NCI-H1694 (cell line): ENCODE measurements around the gene SLFN12.
A peak's percentile ranks its signal among the peaks of the same experiment; 100 is the strongest.
"Not testable (repeated sequence)": the region's sequence is repeated elsewhere in the genome, so short reads cannot be mapped to it uniquely, and the experiment has no call there.

Experiments used
- DNase-seq: peaks from one replicate; lab custom pipeline; 2025; lab: John Stamatoyannopoulos, UW

Gene SLFN12

GRCh38 chr17:35414247-35414646, 18.1 kb downstream of the SLFN12 start:
- no peak for DNase-seq

GRCh38 chr17:35407531-35407930, 24.8 kb downstream of the SLFN12 start:
- no peak for DNase-seq

DNA sequence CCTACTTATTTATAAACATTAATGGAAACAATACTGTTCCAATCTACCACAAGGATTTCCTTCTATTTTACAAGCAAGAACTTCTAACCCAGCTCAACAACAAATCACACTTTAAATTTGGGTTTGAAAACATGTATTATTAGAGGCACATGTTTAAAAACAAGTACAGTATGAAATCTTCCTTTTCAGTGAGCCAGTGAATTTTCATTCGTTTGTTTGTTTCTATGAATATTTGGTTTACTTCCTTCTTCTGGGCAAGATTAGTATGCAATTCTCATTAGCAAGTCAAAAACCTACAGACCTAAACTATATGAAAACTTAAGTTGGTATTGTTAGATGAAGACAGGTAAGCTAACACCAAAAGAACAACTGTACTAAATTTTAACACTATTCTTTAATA, 25.7 kb downstream of the SLFN12 start:
- DNase-seq, result no peak

DNA sequence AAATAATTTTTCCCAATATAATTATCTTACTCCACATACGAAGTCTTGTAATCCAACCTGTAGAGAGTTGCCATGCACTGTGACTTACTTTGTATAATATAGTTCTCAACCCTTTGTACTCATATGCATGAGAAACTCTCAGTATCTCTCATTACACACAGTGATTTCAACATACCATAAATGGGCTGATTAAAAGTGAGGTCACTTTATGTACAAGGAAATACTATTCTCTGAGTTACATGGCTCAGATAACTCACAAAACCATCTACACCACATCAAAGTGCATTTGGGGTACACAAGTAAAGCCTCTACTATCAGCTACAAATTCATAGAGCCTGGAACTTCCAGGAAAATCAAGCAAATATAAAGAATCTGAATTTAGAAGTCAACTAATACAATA, 27.9 kb downstream of the SLFN12 start:
- DNase-seq, result no peak

GRCh38 chr17:35393783-35394182, 38.5 kb downstream of the SLFN12 start:
- not testable (repeated sequence) for DNase-seq

DNA sequence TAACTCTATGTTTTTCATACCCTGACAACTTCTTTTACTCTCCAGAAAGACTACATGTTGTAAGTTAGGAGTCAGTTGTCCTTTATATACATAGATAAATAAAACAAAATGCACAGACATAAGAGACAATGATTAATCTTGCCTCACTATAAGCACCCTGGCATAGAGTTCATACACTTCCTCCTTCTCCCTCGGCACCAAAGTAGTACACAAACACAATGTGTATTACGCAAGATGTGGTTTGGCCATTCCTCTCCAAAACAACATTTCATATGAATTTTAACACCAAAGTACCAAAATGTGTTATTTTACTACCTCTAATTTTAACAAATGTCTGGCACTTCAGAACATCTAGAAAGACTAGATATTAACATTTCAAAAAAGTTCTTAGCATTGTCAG, 41.6 kb downstream of the SLFN12 start:
- DNase-seq, result no peak

- no peak for DNase-seq
Observed at GRCh38 chr17:35390156-35390555, 42.1 kb downstream of the SLFN12 start.

GRCh38 chr17:35387496-35387895, 44.8 kb downstream of the SLFN12 start:
- DNase-seq, result no peak

- no peak for DNase-seq
Observed at GRCh38 chr17:35377706-35378105, 54.6 kb downstream of the SLFN12 start.

DNA sequence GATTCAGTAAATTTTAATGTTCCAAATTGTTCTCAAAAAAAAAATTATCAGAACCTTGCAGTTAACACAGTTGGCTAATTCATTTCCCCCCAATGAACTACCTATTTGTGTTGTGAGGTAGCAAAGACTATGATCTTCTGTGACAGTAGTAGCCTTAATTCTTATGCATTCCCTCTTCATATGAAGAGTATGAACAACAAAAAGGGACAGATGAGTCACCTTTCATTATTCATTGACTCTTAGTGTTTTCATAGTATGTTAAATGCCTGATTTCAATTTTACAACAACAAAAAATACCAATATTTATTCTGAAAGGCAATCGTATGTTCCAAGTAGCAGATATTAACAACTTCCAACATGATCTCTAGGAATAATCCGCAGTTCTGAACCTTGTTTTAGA, 55.2 kb downstream of the SLFN12 start:
- DNase-seq, result no peak

- no peak for DNase-seq
Observed at GRCh38 chr17:35376245-35376644, 56.1 kb downstream of the SLFN12 start.

- no peak for DNase-seq
Observed at GRCh38 chr17:35374766-35375344, 57.4 kb downstream of the SLFN12 start.

GRCh38 chr17:35373984-35374765, 58.1 kb downstream of the SLFN12 start:
- no peak for DNase-seq

DNA sequence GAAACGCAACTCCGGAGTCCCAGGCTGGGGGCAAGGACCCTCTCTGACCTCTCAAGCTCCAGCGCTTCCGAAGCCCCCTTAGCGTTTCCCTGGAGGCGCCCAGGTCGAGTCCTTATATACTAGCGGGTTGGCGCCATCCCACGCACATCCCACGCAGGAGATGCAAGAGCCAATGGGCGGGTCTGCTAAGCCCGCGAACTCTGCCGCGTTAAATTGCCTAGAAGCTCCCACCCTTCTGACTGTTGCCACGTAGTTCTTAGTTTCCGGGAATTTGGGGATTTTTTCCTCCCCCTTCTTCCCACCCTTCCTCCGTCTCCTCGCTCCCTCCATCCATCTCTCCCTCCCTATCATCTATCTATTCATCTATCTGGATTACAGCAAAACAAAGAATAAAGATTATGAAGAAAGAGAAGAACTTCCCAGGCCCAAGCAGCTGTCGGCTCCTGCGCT, 58.7 kb downstream of the SLFN12 start, which contains the start of gene SLFN11:
SLFN11 (minus strand) TSS at position 88 of the 450 bp plus-strand sequence. CDS start 9,814 bp downstream, outside the sequence.
- peak; percentile 79 for DNase-seq

DNA sequence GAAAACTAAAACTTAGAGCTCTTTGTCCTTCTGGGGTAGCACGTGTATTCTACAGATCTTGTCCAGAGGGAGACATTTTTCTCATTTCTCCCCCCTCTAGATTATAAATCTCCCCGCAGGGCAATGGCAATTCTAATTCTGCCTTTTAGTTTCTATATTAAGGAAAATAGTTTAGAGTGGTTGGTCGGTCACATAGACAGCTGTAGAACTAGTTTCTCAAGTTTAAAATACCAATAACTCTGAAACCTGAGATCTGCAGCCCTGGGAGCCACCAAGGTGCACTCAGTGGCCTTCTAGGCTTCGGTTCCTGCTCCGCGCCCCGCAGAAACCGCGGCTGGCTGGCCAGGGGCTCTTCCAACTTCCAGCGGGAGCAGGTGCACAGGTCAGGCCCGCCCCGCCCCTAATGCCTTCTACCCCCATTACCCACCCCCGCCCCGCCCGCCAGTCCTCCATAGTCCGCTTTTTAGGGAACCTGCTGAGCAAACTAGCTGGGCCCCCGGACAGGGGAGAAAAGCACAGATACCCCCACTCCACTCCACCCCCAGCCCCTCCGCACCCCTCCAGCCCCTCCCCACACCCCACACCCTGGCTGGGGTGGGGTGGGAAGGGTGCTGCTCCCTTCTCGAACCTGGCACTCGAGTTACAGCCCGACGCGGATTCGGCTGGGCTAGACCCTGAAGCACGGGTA, 59.3 kb downstream of the SLFN12 start:
- peak; percentile 8 for DNase-seq

DNA sequence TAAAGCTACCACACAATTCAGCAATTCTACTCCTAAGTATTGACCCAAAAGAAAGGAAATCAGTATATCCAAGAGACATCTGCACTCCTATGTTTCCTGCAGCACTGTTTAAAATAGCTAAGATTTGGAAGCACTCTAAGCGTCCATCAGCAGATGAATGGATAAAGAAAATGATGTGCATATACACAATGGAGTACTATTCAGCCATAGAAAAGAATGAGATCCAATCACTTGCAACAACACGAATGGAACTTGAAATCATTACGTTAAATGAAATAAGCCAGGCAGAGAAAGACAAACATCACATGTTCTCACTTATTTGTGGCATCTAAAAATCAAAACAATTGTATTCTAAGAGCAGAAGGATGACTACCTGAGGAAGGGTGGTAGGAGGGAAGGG, 60.4 kb downstream of the SLFN12 start:
- DNase-seq, result no peak

DNA sequence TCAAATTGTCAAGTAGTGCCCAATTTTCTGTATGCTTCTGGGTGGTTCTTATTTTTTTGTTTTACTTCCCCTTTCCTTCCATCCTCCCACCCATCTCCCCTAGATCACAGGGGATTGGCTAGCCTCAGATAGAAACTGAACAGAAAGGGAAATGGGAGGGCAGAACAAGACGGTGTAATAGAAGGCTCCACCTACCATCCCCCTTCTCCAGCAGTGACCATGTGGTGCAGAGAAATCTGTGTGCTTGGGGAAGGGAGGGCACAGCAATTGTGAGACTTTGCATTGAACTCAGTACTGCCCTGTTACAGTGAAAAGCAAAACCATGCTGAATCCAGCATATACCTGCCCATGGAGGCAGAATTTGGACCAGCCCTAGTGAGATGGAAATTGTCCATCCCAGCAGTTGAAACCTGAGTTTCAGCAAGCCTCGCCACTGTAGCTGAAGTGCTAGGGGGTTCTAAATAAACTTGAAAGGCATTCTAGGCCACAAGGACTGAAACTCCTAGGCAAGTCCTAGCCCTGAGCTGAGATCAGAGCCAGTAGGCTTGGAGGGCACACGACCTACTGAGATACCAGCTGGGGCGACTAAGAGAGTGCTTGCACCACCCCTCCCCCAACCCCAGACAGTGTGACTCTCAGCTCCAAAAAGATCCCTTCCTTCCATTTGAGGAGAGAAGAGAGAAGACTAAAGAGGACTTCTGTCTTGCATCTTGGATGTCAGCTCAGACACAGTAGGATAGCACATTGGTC, 64.0 kb downstream of the SLFN12 start:
- DNase-seq, result no peak

DNA sequence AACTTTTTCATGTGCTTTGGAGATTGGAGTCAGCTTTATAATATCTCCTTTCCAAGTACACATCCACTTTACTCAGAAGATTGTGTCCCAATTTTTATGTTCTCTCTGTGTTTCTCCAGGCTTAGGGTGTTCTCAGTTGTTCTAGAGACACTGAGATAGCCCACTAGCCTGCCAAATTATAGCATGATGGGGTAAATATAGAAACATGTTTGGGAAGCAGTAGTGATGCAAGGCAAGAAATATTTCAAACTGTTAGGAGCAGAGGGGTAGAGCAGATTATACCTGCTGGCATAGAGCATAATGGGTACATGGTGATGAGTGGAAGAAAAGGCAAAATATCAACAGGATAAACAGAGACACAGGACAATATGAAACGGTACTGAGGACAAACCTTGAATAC, 71.3 kb downstream of the SLFN12 start:
- DNase-seq, result no peak
